Suprapubic skin (tissue), 4 donors: ENCODE results near the gene CAVIN2.

Source experiments
- CTCF ChIP-seq, 2 donors: fragments of 200-600 bp in 1 of 2; fragments of 450-650 bp in 1 of 2; sonication (generic) in 1 of 2; IDR thresholded peaks; one replicate each; pipeline ENCODE4 v1.5.1; 2016 to 2019; ENCODE audit warnings: antibody characterized with exemption in 2 of 2, mild to moderate bottlenecking in 1 of 2, moderate library complexity in 1 of 2
- EP300 ChIP-seq: sonication (generic); formaldehyde crosslinking; IDR thresholded peaks from one replicate; pipeline ENCODE4 v1.6.1; 2017; ENCODE audit warnings: antibody characterized with exemption
- POLR2A ChIP-seq, 2 donors: fragments of 450-650 bp; IDR thresholded peaks; one replicate each; pipeline ENCODE4 v1.6.1; 2017; ENCODE audit warnings: antibody characterized with exemption in 2 of 2, mild to moderate bottlenecking in 2 of 2, moderate library complexity in 2 of 2
- POLR2AphosphoS5 ChIP-seq, 3 donors: sonication (generic); formaldehyde crosslinking; IDR thresholded peaks; one replicate each; pipeline ENCODE4 v1.6.1; 2017; ENCODE audit warnings: antibody characterized with exemption in 3 of 3

- TF ChIP-seq POLR2A (IDR thresholded peaks at IDR 0.05) (no peak), CTCF (IDR thresholded peaks at IDR 0.05) (no peak), POLR2AphosphoS5 (IDR thresholded peaks at IDR 0.05) (no peak), EP300 (no peak)
Measured at GRCh38 chr2:191895195-191895594, 48.3 kb upstream of the CAVIN2 start.
